A549 (cell line): ENCODE results near the gene NFATC2.

Experiments used
- CTCF ChIP-seq: fragments of >200 bp; sonication (Bioruptor Twin); formaldehyde crosslinking; IDR thresholded peaks from 3 replicates; pipeline ENCODE4 v1.5.1; 2016
- E2F6 ChIP-seq: IDR thresholded peaks from 2 replicates; pipeline ENCODE4 v1.6.1; 2012; ENCODE audit warnings: low read depth, borderline replicate concordance
- EHF ChIP-seq: fragments of 250-450 bp; sonication (Bioruptor Pico); IDR thresholded peaks from 2 replicates; pipeline ENCODE4 v1.5.0; 2020; ENCODE audit warnings: mild to moderate bottlenecking
- EP300 ChIP-seq, 2 experiments: fragments of >200 bp; sonication (Bioruptor Twin); formaldehyde crosslinking; IDR thresholded peaks; 2 replicates in 1 of 2; 3 replicates in 1 of 2; pipeline ENCODE4 v1.6.1; 2016 to 2017
- NR3C1 ChIP-seq: fragments of >200 bp; sonication (Bioruptor Twin); formaldehyde crosslinking; IDR thresholded peaks from 3 replicates; pipeline ENCODE4 v1.6.1; 2017
- POLR2A ChIP-seq: IDR thresholded peaks from 2 replicates; pipeline ENCODE4 v1.6.1; 2012; ENCODE audit warnings: mild to moderate bottlenecking, low read length
- USF2 ChIP-seq: fragments of 450-650 bp; IDR thresholded peaks from 2 replicates; pipeline ENCODE4 v1.6.1; 2014; ENCODE audit warnings: antibody characterized with exemption
- ZFP36 ChIP-seq: fragments of 450-650 bp; IDR thresholded peaks from 2 replicates; pipeline ENCODE4 v1.6.1; 2014; ENCODE audit warnings: borderline replicate concordance; ENCODE audit not compliant: partially characterized antibody

- TF ChIP-seq NR3C1 (no peak), CTCF (no peak), E2F6 (no peak), USF2 (no peak), EHF (CRISPR knock-in tag) (no peak), POLR2A (no peak), EP300 (IDR thresholded peaks at IDR 0.05) (no peak), ZFP36 (no peak)
These were observed 155.2 kb downstream of the NFATC2 start for GRCh38 chr20:51387125-51387875.
